Suprapubic skin (tissue), 2 donors: ENCODE measurements around the gene TEX261.

Experiments used
- EP300 ChIP-seq: sonication (generic); formaldehyde crosslinking; IDR thresholded peaks from one replicate; pipeline ENCODE4 v1.6.1; 2017; ENCODE audit warnings: antibody characterized with exemption
- POLR2A ChIP-seq, 2 donors: fragments of 450-650 bp; IDR thresholded peaks; one replicate each; pipeline ENCODE4 v1.6.1; 2017; ENCODE audit warnings: antibody characterized with exemption in 2 of 2, mild to moderate bottlenecking in 2 of 2, moderate library complexity in 2 of 2

DNA sequence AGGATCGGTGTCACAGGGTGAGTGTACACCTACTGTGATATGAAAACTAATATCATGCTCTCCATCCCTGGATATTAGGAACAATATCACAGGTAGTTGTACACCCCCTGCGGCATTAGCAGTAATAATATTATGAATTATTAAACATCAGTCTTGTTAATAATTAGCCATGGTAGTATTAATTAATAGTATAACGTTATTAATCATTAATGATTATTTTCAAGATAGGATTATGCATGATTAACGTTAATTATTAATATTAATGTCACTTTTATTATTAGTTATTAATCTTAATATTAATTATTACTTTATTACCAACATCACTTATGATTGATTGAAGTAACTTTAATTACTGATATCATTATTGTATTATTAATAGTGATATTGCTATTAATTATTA is 47.6 kb upstream of the TEX261 start:
- TF ChIP-seq EP300 = no peak
- no peak for TF ChIP-seq POLR2A (IDR thresholded peaks at IDR 0.05)
